HepG2 (cell line): ENCODE data around the gene DGUOK. TPM values are rescaled to one million over a fixed set of nuclear protein-coding genes. Genes with fewer than 3 reads are reported as not detected.

ENCODE experiments used
- ARID2 ChIP-seq: sonication (generic); formaldehyde crosslinking; IDR thresholded peaks from 2 replicates; pipeline ENCODE4 v1.8.1; 2022; ENCODE audit warnings: mild to moderate bottlenecking, missing genetic modification reagents, borderline replicate concordance
- CEBPB ChIP-seq: IDR thresholded peaks from 2 replicates; pipeline ENCODE4 v1.6.1; 2011; ENCODE audit warnings: low read depth, low read length, improper control_type of control experiment, borderline replicate concordance
- CENPX ChIP-seq: sonication (generic); formaldehyde crosslinking; IDR thresholded peaks from 2 replicates; pipeline ENCODE4 v1.9.0; 2021; ENCODE audit warnings: mild to moderate bottlenecking, missing genetic modification reagents, moderate library complexity
- CREB1 ChIP-seq, 2 experiments: fragments of 450-650 bp in 1 of 2; IDR thresholded peaks; 2 replicates each; pipeline ENCODE4 v1.6.1; 2016 to 2017; ENCODE audit warnings: control low read depth in 1 of 2, mild to moderate bottlenecking in 1 of 2, missing compliant biosample characterization in 1 of 2, missing genetic modification characterization in 1 of 2
- GTF2F1 ChIP-seq: fragments of 150-350 bp; IDR thresholded peaks from 2 replicates; pipeline ENCODE4 v1.6.1; 2014; ENCODE audit warnings: low read length
- HNF4A ChIP-seq: sonication (generic); formaldehyde crosslinking; IDR thresholded peaks from 2 replicates; pipeline ENCODE4 v1.4.0; 2020; ENCODE audit warnings: missing genetic modification reagents
- MIER2 ChIP-seq: IDR thresholded peaks from 2 replicates; pipeline ENCODE4 v1.6.1; 2016; ENCODE audit warnings: missing biosample characterization, missing genetic modification reagents
- SALL1 ChIP-seq: sonication (generic); formaldehyde crosslinking; IDR thresholded peaks from 2 replicates; pipeline ENCODE4 v1.8.0; 2022; ENCODE audit warnings: mild to moderate bottlenecking, missing genetic modification reagents
- SNAI1 ChIP-seq: sonication (generic); formaldehyde crosslinking; IDR thresholded peaks from 2 replicates; pipeline ENCODE4 v1.5.0; 2020; ENCODE audit warnings: mild to moderate bottlenecking, missing genetic modification reagents, borderline replicate concordance
- TEAD3 ChIP-seq: optimal IDR thresholded peaks from 2 replicates; pipeline ENCODE3; 2016; ENCODE audit warnings: borderline replicate concordance
- ZBTB38 ChIP-seq: sonication (generic); formaldehyde crosslinking; IDR thresholded peaks from 2 replicates; pipeline ENCODE4 v1.5.1; 2020; ENCODE audit warnings: mild to moderate bottlenecking, missing genetic modification reagents
- ZNF235 ChIP-seq: sonication (generic); formaldehyde crosslinking; IDR thresholded peaks from 2 replicates; pipeline ENCODE4 v1.8.1; 2023; ENCODE audit warnings: mild to moderate bottlenecking, missing genetic modification reagents, borderline replicate concordance
- ZNF260 ChIP-seq: sonication (generic); formaldehyde crosslinking; IDR thresholded peaks from 2 replicates; pipeline ENCODE4 v1.4.0; 2020; ENCODE audit warnings: missing genetic modification reagents, low read depth, mild to moderate bottlenecking, borderline replicate concordance
- ZNF274 ChIP-seq: sonication (generic); formaldehyde crosslinking; IDR thresholded peaks from 2 replicates; pipeline ENCODE4 v1.5.1; 2020; ENCODE audit warnings: mild to moderate bottlenecking, missing genetic modification reagents
- ZNF33B ChIP-seq: sonication (generic); formaldehyde crosslinking; IDR thresholded peaks from 2 replicates; pipeline ENCODE4 v1.5.1; 2020; ENCODE audit warnings: mild to moderate bottlenecking, missing genetic modification reagents
- ZNF510 ChIP-seq: sonication (generic); formaldehyde crosslinking; IDR thresholded peaks from 2 replicates; pipeline ENCODE4 v1.4.0; 2020; ENCODE audit warnings: low read depth, mild to moderate bottlenecking, missing genetic modification reagents
- ZNF772 ChIP-seq: sonication (generic); formaldehyde crosslinking; IDR thresholded peaks from 2 replicates; pipeline ENCODE4 v1.5.0; 2020; ENCODE audit warnings: mild to moderate bottlenecking, missing genetic modification reagents
- ZSCAN20 ChIP-seq: sonication (generic); formaldehyde crosslinking; IDR thresholded peaks from 2 replicates; pipeline ENCODE4 v1.4.0; 2020; ENCODE audit warnings: missing genetic modification reagents, mild to moderate bottlenecking, borderline replicate concordance
- polyA plus RNA-seq, 8 experiments: library from polyadenylated mRNA; depleted of rRNA in 3 of 8; stranded (reverse) in 7 of 8; unstranded in 1 of 8; fragments of >200 nt; fragmentation: Illumina TruSeq in 4 of 8; extraction: Trizol in 4 of 8; gene quantifications; 2 replicates each; pipeline versions ENCODE4 v1.2.1 to v1.2.3, GENCODE V29; 2011 to 2016; ENCODE audit warnings: low read depth in 4 of 8, missing spikeins in 1 of 8, mixed read lengths in 1 of 8; ENCODE audit not compliant: insufficient read depth in 1 of 8
- total RNA-seq, 5 experiments: library from RNA; depleted of rRNA; stranded (reverse); fragments of >200 nt; fragmentation: Illumina TruSeq; extraction: Trizol; gene quantifications; 2 replicates each; pipeline ENCODE4 v1.2.3, GENCODE V29; 2016; ENCODE audit warnings: low read depth in 1 of 5
- TF ChIP-seq, protein P1 (sequence below): sonication (generic); formaldehyde crosslinking; IDR thresholded peaks from 2 replicates; pipeline ENCODE4 v1.9.0; 2022; ENCODE audit warnings: low read depth, missing genetic modification reagents
- TF ChIP-seq, protein P2 (sequence below): IDR thresholded peaks from 2 replicates; pipeline ENCODE4 v1.4.0; 2020; ENCODE audit warnings: mild to moderate bottlenecking, missing genetic modification reagents
- TF ChIP-seq, protein P3 (sequence below): sonication (generic); formaldehyde crosslinking; conservative IDR thresholded peaks from 2 replicates; pipeline ENCODE4 v1.4.0; 2020; ENCODE audit warnings: mild to moderate bottlenecking, missing genetic modification reagents, moderate library complexity

The DGUOK gene
- total and polyA plus RNA-seq, 2 of the 13 experiments (the other 11 are each of a cell fraction or from before 2014, with no cell fraction given): 105 to 137 TPM

DNA sequence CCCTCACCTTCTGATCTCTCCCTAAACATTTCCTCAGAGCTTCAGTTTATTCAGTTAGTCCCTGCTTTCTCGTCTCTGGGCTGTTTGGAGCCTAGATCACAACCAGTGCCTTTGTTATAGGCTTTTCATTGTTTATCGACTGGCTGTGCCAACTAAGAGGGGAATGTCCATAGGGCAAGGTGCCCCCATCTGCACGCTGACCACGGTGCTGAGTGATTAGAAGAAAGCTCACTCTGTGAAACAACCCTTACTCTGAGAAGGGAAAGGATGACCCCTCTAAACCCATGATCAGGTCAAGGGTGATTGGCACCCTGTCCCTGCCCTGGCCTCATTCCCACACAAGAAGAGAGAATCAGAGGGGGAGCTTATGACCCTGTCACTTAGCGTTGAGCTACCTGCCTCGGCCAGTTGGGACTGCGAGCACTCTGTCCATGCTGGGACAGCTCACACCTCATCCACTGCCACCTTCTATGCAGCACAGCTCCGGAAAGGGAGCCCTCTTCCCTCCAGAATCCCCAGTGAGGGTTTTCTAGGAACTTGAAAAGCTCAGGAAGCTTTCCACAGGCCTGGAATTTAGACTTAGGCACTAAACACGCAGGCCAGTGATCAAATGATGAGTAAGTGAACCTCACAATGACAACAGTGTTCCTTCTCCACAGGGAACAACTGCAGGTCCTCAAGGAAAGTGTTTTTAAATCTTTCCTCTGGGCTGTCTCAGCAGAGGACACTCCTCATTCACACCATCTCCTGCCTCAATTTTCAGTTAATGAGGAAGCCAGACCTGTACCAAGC is 36.2 kb upstream of the DGUOK start (continued):
- TF ChIP-seq, protein P1, sequence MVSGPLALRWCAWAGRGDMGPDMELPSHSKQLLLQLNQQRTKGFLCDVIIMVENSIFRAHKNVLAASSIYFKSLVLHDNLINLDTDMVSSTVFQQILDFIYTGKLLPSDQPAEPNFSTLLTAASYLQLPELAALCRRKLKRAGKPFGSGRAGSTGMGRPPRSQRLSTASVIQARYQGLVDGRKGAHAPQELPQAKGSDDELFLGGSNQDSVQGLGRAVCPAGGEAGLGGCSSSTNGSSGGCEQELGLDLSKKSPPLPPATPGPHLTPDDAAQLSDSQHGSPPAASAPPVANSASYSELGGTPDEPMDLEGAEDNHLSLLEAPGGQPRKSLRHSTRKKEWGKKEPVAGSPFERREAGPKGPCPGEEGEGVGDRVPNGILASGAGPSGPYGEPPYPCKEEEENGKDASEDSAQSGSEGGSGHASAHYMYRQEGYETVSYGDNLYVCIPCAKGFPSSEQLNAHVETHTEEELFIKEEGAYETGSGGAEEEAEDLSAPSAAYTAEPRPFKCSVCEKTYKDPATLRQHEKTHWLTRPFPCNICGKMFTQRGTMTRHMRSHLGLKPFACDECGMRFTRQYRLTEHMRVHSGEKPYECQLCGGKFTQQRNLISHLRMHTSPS: peak; percentile 79; the same call in 1 of the 2 replicates
- TF ChIP-seq ZNF235 (CRISPR knock-in tag) (no peak), CREB1 (IDR thresholded peaks at IDR 0.05) (no peak), CREB1 (CRISPR knock-in tag; IDR thresholded peaks at IDR 0.05) (no peak), ZNF772 (CRISPR knock-in tag) (no peak), ZNF33B (no peak), MIER2 (CRISPR knock-in tag) (peak; percentile 60), ARID2 (CRISPR knock-in tag) (no peak), SNAI1 (no peak), TEAD3 (CRISPR knock-in tag) (peak; percentile 27), ZBTB38 (CRISPR knock-in tag) (no peak), CENPX (CRISPR knock-in tag) (no peak), ZNF260 (CRISPR knock-in tag) (no peak), GTF2F1 (no peak), SALL1 (CRISPR knock-in tag) (peak; percentile 39; the same call in 1 of the 2 replicates), ZNF274 (CRISPR knock-in tag) (no peak), HNF4A (CRISPR knock-in tag) (no peak), CEBPB (no peak), ZNF510 (CRISPR knock-in tag) (no peak), ZSCAN20 (CRISPR knock-in tag) (no peak)
- TF ChIP-seq, protein P2, sequence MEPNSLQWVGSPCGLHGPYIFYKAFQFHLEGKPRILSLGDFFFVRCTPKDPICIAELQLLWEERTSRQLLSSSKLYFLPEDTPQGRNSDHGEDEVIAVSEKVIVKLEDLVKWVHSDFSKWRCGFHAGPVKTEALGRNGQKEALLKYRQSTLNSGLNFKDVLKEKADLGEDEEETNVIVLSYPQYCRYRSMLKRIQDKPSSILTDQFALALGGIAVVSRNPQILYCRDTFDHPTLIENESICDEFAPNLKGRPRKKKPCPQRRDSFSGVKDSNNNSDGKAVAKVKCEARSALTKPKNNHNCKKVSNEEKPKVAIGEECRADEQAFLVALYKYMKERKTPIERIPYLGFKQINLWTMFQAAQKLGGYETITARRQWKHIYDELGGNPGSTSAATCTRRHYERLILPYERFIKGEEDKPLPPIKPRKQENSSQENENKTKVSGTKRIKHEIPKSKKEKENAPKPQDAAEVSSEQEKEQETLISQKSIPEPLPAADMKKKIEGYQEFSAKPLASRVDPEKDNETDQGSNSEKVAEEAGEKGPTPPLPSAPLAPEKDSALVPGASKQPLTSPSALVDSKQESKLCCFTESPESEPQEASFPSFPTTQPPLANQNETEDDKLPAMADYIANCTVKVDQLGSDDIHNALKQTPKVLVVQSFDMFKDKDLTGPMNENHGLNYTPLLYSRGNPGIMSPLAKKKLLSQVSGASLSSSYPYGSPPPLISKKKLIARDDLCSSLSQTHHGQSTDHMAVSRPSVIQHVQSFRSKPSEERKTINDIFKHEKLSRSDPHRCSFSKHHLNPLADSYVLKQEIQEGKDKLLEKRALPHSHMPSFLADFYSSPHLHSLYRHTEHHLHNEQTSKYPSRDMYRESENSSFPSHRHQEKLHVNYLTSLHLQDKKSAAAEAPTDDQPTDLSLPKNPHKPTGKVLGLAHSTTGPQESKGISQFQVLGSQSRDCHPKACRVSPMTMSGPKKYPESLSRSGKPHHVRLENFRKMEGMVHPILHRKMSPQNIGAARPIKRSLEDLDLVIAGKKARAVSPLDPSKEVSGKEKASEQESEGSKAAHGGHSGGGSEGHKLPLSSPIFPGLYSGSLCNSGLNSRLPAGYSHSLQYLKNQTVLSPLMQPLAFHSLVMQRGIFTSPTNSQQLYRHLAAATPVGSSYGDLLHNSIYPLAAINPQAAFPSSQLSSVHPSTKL (CRISPR knock-in tag): no peak
- TF ChIP-seq, protein P3, sequence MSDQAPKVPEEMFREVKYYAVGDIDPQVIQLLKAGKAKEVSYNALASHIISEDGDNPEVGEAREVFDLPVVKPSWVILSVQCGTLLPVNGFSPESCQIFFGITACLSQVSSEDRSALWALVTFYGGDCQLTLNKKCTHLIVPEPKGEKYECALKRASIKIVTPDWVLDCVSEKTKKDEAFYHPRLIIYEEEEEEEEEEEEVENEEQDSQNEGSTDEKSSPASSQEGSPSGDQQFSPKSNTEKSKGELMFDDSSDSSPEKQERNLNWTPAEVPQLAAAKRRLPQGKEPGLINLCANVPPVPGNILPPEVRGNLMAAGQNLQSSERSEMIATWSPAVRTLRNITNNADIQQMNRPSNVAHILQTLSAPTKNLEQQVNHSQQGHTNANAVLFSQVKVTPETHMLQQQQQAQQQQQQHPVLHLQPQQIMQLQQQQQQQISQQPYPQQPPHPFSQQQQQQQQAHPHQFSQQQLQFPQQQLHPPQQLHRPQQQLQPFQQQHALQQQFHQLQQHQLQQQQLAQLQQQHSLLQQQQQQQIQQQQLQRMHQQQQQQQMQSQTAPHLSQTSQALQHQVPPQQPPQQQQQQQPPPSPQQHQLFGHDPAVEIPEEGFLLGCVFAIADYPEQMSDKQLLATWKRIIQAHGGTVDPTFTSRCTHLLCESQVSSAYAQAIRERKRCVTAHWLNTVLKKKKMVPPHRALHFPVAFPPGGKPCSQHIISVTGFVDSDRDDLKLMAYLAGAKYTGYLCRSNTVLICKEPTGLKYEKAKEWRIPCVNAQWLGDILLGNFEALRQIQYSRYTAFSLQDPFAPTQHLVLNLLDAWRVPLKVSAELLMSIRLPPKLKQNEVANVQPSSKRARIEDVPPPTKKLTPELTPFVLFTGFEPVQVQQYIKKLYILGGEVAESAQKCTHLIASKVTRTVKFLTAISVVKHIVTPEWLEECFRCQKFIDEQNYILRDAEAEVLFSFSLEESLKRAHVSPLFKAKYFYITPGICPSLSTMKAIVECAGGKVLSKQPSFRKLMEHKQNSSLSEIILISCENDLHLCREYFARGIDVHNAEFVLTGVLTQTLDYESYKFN (CRISPR knock-in tag): no peak
